PC-3 (cell line): ENCODE measurements around the gene PPP1R1C. TPM values are rescaled to one million over a fixed set of nuclear protein-coding genes. Genes with fewer than 3 reads are reported as not detected.
A peak's percentile ranks its signal among the peaks of the same experiment; 100 is the strongest.

Experiments
- ATAC-seq: fragments of 200-7000 bp; cut with Tn5 transposase; 2 replicates; pipeline ENCODE4 v1.9.1; 2020; ENCODE audit warnings: mild to moderate bottlenecking, moderate library complexity
- BruUV-seq: library from RNA; stranded (reverse); fragments of 400-500 nt; replicated peaks from 2 replicates; lab custom pipeline; 2021; lab: Mats Ljungman, UMichigan
- CTCF ChIA-PET: fragments of 300-600 bp; sonication (Branson Sonifier 250); formaldehyde crosslinking; loops from one replicate; lab custom pipeline; 2022; ENCODE audit warnings: antibody characterized with exemption; lab: Charles Lee
- POLR2A ChIA-PET: fragments of 300-600 bp; sonication (Branson Sonifier 250); formaldehyde crosslinking; loops from one replicate; lab custom pipeline; 2022; ENCODE audit warnings: antibody characterized with exemption; ENCODE audit not compliant: unreplicated experiment; lab: Charles Lee
- DNase-seq: peaks from one replicate; pipeline ENCODE4 v3.0.0-alpha.2; 2015
- H2AFZ ChIP-seq: fragments of 300-600 bp; sonication (generic); 2 replicates; pipeline ENCODE4 v1.6.0; 2016; ENCODE audit warnings: antibody characterized with exemption, low read length
- H3F3A ChIP-seq: fragments of 300-600 bp; sonication (generic); one replicate; pipeline ENCODE4 v1.6.0; 2017; ENCODE audit warnings: antibody characterized with exemption, low read length, control low read depth, mild to moderate bottlenecking; ENCODE audit not compliant: unreplicated experiment
- H3K27ac ChIP-seq: fragments of 300-600 bp; sonication (generic); 2 replicates; pipeline ENCODE4 v1.5.1; 2016; ENCODE audit warnings: mild to moderate bottlenecking, low read length
- H3K27me3 ChIP-seq: fragments of 300-600 bp; sonication (generic); 2 replicates; pipeline ENCODE4 v1.6.1; 2016; ENCODE audit warnings: low read length, mixed read lengths
- H3K36me3 ChIP-seq: fragments of 300-600 bp; sonication (generic); 2 replicates; pipeline ENCODE4 v1.6.1; 2016; ENCODE audit warnings: low read depth, mixed run types, low read length, mixed read lengths
- H3K4me1 ChIP-seq: fragments of 300-600 bp; sonication (generic); 2 replicates; pipeline ENCODE4 v1.5.1; 2016; ENCODE audit warnings: low read length; ENCODE audit not compliant: insufficient read depth
- H3K4me2 ChIP-seq: fragments of 300-600 bp; sonication (generic); 2 replicates; pipeline ENCODE4 v1.6.0; 2016; ENCODE audit warnings: low read length
- H3K4me3 ChIP-seq: fragments of 300-600 bp; sonication (generic); 2 replicates; pipeline ENCODE4 v1.5.1; 2016; ENCODE audit warnings: mild to moderate bottlenecking, low read length, mixed read lengths
- H3K79me2 ChIP-seq: fragments of 300-600 bp; sonication (generic); 2 replicates; pipeline ENCODE4 v1.6.1; 2017; ENCODE audit warnings: low read length, mixed read lengths
- H3K9ac ChIP-seq: fragments of 300-600 bp; sonication (generic); 2 replicates; pipeline ENCODE4 v1.6.0; 2016; ENCODE audit warnings: mild to moderate bottlenecking, low read length
- H3K9me2 ChIP-seq: fragments of 300-600 bp; sonication (generic); replicated peaks from 2 replicates; pipeline ENCODE4 v1.6.1; 2016; ENCODE audit warnings: mixed run types, low read length, mixed read lengths
- H3K9me3 ChIP-seq: fragments of 300-600 bp; sonication (generic); 2 replicates; pipeline ENCODE4 v1.6.1; 2016; ENCODE audit warnings: low read length, mixed read lengths
- H4K20me1 ChIP-seq: fragments of 300-600 bp; sonication (generic); 2 replicates; pipeline ENCODE4 v1.6.1; 2016; ENCODE audit warnings: low read length, mixed read lengths
- CTCF ChIP-seq: fragments of 300-600 bp; sonication (generic); conservative IDR thresholded peaks from 2 replicates; pipeline ENCODE4 v1.5.1; 2017; ENCODE audit warnings: antibody characterized with exemption, low read depth, mild to moderate bottlenecking, low read length
- EZH2 ChIP-seq: fragments of 300-600 bp; sonication (generic); IDR thresholded peaks from one replicate; pipeline ENCODE4 v1.6.1; 2017; ENCODE audit warnings: antibody characterized with exemption, mild to moderate bottlenecking, low read length; ENCODE audit not compliant: unreplicated experiment
- EZH2phosphoT487 ChIP-seq: fragments of 300-600 bp; sonication (generic); IDR thresholded peaks from 2 replicates; pipeline ENCODE4 v1.6.1; 2018; ENCODE audit warnings: mild to moderate bottlenecking, antibody characterized with exemption, low read length, borderline replicate concordance
- intact Hi-C: fragments of 100-400 bp; cut with micrococcal nuclease; formaldehyde crosslinking; loops from 2 replicates; pipeline ENCODE4 v1.9.0; 2023
- total RNA-seq: library from RNA; depleted of rRNA; stranded (reverse); fragments of >200 nt; gene quantifications from 2 replicates; pipeline ENCODE4 v1.2.3, GENCODE V29; 2014

The PPP1R1C gene
- total RNA-seq, 1 experiment from 2014 or later: 1.4 TPM

GRCh38 chr2:182062329-182062972, 76.8 kb downstream of the PPP1R1C start:
- H3K9me2 ChIP-seq: no peaks in the 10 kb centered on the region
- CTCF ChIA-PET: no interaction called here
- no peak for ATAC-seq
- POLR2A ChIA-PET: no interaction called here
- no peaks in the 10 kb centered on the region for H3F3A ChIP-seq
- H3K79me2 ChIP-seq: no peaks in the 10 kb centered on the region
- no TSS peak for BruUV-seq
- H3K9me3 ChIP-seq: no peaks in the 10 kb centered on the region
- H4K20me1 ChIP-seq: no peaks in the 10 kb centered on the region
- DNase-seq: no peak
- H3K4me2 ChIP-seq: no peak overlapping the region
- intact Hi-C loops: no loop called here
- no peaks in the 10 kb centered on the region for H3K36me3 ChIP-seq
- H3K9ac ChIP-seq: no peak overlapping the region
- H3K27me3 ChIP-seq: no peaks in the 10 kb centered on the region
- H3K27ac ChIP-seq: no peak overlapping the region
- H3K4me3 ChIP-seq: no peak overlapping the region
- H2AFZ ChIP-seq: no peak overlapping the region
- TF ChIP-seq EZH2: no peak
- peaks cover 14% of the 10 kb centered on the region for H3K4me1 ChIP-seq

GRCh38 chr2:182064019-182064778, 78.5 kb downstream of the PPP1R1C start:
- intact Hi-C loops: no loop called here
- H3F3A ChIP-seq: no peaks in the 10 kb centered on the region
- H3K4me1 ChIP-seq: peaks cover 31% of the 10 kb centered on the region
- H3K9me2 ChIP-seq: no peaks in the 10 kb centered on the region
- no peak overlapping the region for H3K4me2 ChIP-seq
- no peak overlapping the region for H3K4me3 ChIP-seq
- ChIA-PET CTCF (no interaction called here), POLR2A (no interaction called here)
- H4K20me1 ChIP-seq: no peaks in the 10 kb centered on the region
- TF ChIP-seq EZH2phosphoT487 (no peak), CTCF (no peak), EZH2 (no peak)
- H3K79me2 ChIP-seq: no peaks in the 10 kb centered on the region
- BruUV-seq: no TSS peak
- no peak overlapping the region for H3K27ac ChIP-seq
- no peak overlapping the region for H2AFZ ChIP-seq
- no peak for DNase-seq
- ATAC-seq: no peak
- H3K36me3 ChIP-seq: no peaks in the 10 kb centered on the region
- no peaks in the 10 kb centered on the region for H3K9me3 ChIP-seq
- H3K9ac ChIP-seq: no peak overlapping the region
- H3K27me3 ChIP-seq: no peaks in the 10 kb centered on the region

GRCh38 chr2:182066400-182067087, 80.9 kb downstream of the PPP1R1C start:
- Histone ChIP-seq H3K9me3 (no peaks in the 10 kb centered on the region), H3K9me2 (no peaks in the 10 kb centered on the region), H3K36me3 (no peaks in the 10 kb centered on the region), H3K27me3 (no peaks in the 10 kb centered on the region), H3K4me2 (peak overlapping the region; percentile 49), H3F3A (no peaks in the 10 kb centered on the region), H3K4me1 (peaks cover 34% of the 10 kb centered on the region), H4K20me1 (no peaks in the 10 kb centered on the region), H3K4me3 (no peak overlapping the region), H2AFZ (no peak overlapping the region), H3K27ac (peak overlapping the region; percentile 36), H3K79me2 (no peaks in the 10 kb centered on the region), H3K9ac (no peak overlapping the region)
- BruUV-seq: no TSS peak
- POLR2A ChIA-PET: interaction anchor here (0.6 kb wide), 1 partner anchor 109 kb away, joined by 5 read pairs; no protein-coding TSS in a partner anchor
- TF ChIP-seq CTCF: no peak
- no peak for TF ChIP-seq EZH2phosphoT487
- no peak for TF ChIP-seq EZH2
- CTCF ChIA-PET: no interaction called here
- DNase-seq (peak; percentile 88), ATAC-seq (peak; percentile 85)
- intact Hi-C loops: loop anchor here (2.0 to 5.0 kb wide), 2 partner anchors 94 to 108 kb away; no protein-coding TSS in a partner anchor
